ENCODE results near the gene SERPIND1.

DNA sequence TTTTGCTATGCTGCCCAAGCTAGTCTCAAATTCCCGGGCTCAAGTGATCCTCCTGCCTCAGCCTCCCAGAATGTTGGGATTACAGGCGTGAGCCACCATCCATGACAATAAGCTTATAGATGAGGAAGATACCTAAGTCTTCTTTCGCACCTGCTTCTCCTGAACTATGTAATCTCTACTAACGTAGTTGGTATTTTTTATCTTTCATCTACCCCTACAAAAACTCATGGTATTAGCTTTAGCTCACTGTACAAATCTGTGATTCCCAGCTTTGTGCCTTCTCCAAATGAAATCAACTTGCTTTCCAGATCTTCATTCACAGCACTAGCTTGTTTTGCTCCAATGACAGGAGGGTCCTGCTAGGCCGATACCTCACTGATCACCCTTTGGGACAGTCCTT is 48.3 kb downstream of the SERPIND1 start:
- TF ChIP-seq, protein P1, sequence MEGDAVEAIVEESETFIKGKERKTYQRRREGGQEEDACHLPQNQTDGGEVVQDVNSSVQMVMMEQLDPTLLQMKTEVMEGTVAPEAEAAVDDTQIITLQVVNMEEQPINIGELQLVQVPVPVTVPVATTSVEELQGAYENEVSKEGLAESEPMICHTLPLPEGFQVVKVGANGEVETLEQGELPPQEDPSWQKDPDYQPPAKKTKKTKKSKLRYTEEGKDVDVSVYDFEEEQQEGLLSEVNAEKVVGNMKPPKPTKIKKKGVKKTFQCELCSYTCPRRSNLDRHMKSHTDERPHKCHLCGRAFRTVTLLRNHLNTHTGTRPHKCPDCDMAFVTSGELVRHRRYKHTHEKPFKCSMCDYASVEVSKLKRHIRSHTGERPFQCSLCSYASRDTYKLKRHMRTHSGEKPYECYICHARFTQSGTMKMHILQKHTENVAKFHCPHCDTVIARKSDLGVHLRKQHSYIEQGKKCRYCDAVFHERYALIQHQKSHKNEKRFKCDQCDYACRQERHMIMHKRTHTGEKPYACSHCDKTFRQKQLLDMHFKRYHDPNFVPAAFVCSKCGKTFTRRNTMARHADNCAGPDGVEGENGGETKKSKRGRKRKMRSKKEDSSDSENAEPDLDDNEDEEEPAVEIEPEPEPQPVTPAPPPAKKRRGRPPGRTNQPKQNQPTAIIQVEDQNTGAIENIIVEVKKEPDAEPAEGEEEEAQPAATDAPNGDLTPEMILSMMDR (IDR thresholded peaks at IDR 0.05), result no peak
- no peak for TF ChIP-seq POLR2A (IDR thresholded peaks at IDR 0.05)

Measured in heart left ventricle (tissue), 13 donors.